C4-2B (cell line): ENCODE measurements around the gene NFASC.

Experiments
- ZFX ChIP-seq: fragments of 450-650 bp; IDR thresholded peaks from 2 replicates; pipeline ENCODE4 v1.6.1; 2017
- TF ChIP-seq, protein P1 (sequence below): fragments of 450-650 bp; conservative IDR thresholded peaks from 2 replicates; pipeline ENCODE4 v1.5.1; 2017; ENCODE audit warnings: mild to moderate bottlenecking

DNA sequence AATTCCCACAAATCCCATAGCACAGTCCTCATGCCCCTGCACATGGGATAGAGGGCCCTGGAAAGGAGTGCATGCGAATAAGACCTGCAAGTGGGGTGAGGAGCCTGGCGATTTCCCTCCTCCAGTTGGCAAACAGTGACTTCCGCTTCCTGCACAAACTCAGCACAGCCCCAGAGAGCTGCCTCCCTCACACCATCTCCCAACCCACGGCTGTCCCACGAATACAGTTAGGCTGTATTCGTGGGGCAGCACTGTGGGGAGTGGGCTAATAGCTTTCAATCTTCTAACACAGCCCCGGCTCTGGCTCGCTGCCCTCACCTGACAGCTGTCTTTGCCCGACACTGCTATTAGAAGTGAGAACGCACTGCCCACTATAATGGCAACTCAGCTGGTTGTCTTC lies 144.1 kb downstream of the NFASC start:
- TF ChIP-seq, protein P1, sequence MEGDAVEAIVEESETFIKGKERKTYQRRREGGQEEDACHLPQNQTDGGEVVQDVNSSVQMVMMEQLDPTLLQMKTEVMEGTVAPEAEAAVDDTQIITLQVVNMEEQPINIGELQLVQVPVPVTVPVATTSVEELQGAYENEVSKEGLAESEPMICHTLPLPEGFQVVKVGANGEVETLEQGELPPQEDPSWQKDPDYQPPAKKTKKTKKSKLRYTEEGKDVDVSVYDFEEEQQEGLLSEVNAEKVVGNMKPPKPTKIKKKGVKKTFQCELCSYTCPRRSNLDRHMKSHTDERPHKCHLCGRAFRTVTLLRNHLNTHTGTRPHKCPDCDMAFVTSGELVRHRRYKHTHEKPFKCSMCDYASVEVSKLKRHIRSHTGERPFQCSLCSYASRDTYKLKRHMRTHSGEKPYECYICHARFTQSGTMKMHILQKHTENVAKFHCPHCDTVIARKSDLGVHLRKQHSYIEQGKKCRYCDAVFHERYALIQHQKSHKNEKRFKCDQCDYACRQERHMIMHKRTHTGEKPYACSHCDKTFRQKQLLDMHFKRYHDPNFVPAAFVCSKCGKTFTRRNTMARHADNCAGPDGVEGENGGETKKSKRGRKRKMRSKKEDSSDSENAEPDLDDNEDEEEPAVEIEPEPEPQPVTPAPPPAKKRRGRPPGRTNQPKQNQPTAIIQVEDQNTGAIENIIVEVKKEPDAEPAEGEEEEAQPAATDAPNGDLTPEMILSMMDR: no peak
- TF ChIP-seq ZFX: no peak
